Left ventricle myocardium inferior (tissue), 1 donor: ENCODE results near the gene NBEA. TPM values are rescaled to one million over a fixed set of nuclear protein-coding genes. Genes with fewer than 3 reads are reported as not detected.

Experiments used
- DNase-seq: peaks from one replicate; pipeline ENCODE4 v3.0.0-alpha.2; 2020
- H3K27ac ChIP-seq: fragments of 200-600 bp; replicated peaks from 2 replicates; pipeline ENCODE4 v1.8.0; 2021
- H3K27me3 ChIP-seq: fragments of 200-600 bp; 2 replicates; pipeline ENCODE4 v1.8.0; 2021; ENCODE audit warnings: low read depth
- H3K36me3 ChIP-seq: fragments of 200-600 bp; 2 replicates; pipeline ENCODE4 v1.8.0; 2021
- H3K4me1 ChIP-seq: fragments of 200-600 bp; 2 replicates; pipeline ENCODE4 v1.8.0; 2021
- H3K4me3 ChIP-seq: fragments of 200-600 bp; 2 replicates; pipeline ENCODE4 v1.8.0; 2021; ENCODE audit warnings: mild to moderate bottlenecking, moderate library complexity
- H3K9me3 ChIP-seq: fragments of 200-600 bp; replicated peaks from 2 replicates; pipeline ENCODE4 v1.8.0; 2021
- intact Hi-C: fragments of 100-400 bp; cut with micrococcal nuclease; formaldehyde crosslinking; loops from one replicate; pipeline ENCODE4 v1.11.0; 2022
- total RNA-seq: library from RNA; stranded (reverse); fragmentation: NEBNext Ultra II Directional; extraction: Animal tissue kit (Norgen Biotek cat#: 25700); gene quantifications from one replicate; pipeline ENCODE4 v1.2.1, GENCODE V29; 2021
- TF ChIP-seq, protein P1 (sequence below): fragments of 200-600 bp; IDR thresholded peaks from 2 replicates; pipeline ENCODE4 v1.8.0; 2021; ENCODE audit warnings: antibody characterized with exemption, mild to moderate bottlenecking, borderline replicate concordance
- donor health status: DM: no; HTN: yes; CAD: no; lungs with severe emphysema.

NBEA gene
- total RNA-seq, 1 donor from 2014 or later: 21.0 TPM

DNA sequence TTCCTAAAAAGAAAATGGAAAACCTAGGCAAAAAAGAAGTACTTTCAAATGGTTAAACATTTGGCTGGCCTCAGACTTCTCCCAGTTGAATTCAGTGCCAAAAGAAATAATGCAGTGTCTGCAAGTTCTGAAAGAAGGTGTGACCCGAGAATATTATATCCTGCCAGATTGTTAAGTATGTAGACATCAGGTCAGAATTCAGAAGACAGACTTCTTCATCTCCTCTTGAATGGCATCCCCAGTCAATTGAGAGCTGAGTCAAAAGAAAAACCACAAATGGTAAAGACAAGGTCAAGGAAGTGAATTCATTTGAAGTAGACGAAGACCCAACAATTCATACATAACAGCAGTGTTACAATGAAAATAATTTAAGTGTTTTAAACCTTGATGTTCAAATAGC lies 194.5 kb downstream of the NBEA start:
- H3K9me3 ChIP-seq: no peaks in the 10 kb centered on the region
- intact Hi-C loops: no loop called here
- TF ChIP-seq, protein P1, sequence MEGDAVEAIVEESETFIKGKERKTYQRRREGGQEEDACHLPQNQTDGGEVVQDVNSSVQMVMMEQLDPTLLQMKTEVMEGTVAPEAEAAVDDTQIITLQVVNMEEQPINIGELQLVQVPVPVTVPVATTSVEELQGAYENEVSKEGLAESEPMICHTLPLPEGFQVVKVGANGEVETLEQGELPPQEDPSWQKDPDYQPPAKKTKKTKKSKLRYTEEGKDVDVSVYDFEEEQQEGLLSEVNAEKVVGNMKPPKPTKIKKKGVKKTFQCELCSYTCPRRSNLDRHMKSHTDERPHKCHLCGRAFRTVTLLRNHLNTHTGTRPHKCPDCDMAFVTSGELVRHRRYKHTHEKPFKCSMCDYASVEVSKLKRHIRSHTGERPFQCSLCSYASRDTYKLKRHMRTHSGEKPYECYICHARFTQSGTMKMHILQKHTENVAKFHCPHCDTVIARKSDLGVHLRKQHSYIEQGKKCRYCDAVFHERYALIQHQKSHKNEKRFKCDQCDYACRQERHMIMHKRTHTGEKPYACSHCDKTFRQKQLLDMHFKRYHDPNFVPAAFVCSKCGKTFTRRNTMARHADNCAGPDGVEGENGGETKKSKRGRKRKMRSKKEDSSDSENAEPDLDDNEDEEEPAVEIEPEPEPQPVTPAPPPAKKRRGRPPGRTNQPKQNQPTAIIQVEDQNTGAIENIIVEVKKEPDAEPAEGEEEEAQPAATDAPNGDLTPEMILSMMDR: no peak
- no peak for DNase-seq
- no peak overlapping the region for H3K27ac ChIP-seq
- peaks cover 4% of the 10 kb centered on the region for H3K36me3 ChIP-seq
- H3K4me1 ChIP-seq: no peaks in the 10 kb centered on the region
- no peaks in the 10 kb centered on the region for H3K27me3 ChIP-seq
- H3K4me3 ChIP-seq: no peak overlapping the region

DNA sequence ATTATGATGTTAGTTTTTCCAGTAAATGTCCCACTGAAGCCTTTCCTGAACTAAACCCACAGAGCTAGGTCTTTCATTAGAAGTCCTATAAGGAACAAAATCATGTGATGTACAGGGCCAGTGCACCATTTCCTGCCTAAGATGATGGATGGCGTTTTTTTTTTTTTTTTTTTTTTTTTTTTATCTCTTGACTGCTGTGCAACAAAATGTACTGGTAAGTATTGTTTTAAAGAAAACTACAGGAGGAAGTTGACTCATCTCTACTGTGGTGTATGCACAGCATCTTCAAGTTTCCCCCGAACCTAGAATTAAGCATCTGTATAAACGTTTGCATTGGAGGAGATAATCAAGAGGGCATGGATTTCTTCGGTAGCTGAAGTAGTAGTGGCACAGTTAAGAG lies 197.5 kb downstream of the NBEA start:
- Histone ChIP-seq H3K27ac (no peak overlapping the region), H3K27me3 (no peaks in the 10 kb centered on the region), H3K4me1 (no peaks in the 10 kb centered on the region), H3K36me3 (peaks cover 7% of the 10 kb centered on the region), H3K9me3 (no peaks in the 10 kb centered on the region), H3K4me3 (no peak overlapping the region)
- intact Hi-C loops: no loop called here
- TF ChIP-seq, protein P1: no peak
- no peak for DNase-seq

- intact Hi-C loops: no loop called here
- no peak overlapping the region for H3K27ac ChIP-seq
- no peak overlapping the region for H3K4me3 ChIP-seq
- TF ChIP-seq, protein P1: no peak
- no peak for DNase-seq
- peaks cover 7% of the 10 kb centered on the region for H3K36me3 ChIP-seq
- H3K27me3 ChIP-seq: no peaks in the 10 kb centered on the region
- H3K4me1 ChIP-seq: no peaks in the 10 kb centered on the region
- H3K9me3 ChIP-seq: no peaks in the 10 kb centered on the region
These were observed 198.3 kb downstream of the NBEA start for GRCh38 chr13:35140321-35140720.

DNA sequence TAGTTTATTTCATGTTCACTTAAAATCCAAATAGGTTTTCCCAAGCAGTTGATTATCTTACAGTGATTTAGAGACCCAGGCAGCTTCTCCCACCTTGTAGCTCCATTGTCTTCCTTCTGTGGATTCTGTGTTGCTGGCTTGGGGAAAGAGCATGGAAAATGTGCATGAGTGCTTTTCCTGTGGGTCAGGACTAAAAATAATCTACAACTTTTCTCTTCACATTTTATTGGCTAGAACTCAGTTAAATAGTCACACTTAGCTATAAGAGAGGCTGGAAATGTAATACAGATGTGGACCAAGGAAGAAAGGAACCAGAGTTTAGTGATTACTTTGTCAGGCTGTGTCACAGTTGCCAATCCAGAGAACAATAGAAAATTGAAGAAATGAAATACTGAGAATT lies 198.8 kb downstream of the NBEA start:
- intact Hi-C loops: no loop called here
- DNase-seq: no peak
- H3K9me3 ChIP-seq: no peaks in the 10 kb centered on the region

GRCh38 chr13:35143123-35143522 lies 201.1 kb downstream of the NBEA start:
- DNase-seq: no peak
- no peak overlapping the region for H3K4me3 ChIP-seq
- H3K4me1 ChIP-seq: no peaks in the 10 kb centered on the region
- TF ChIP-seq, protein P1: no peak
- no peaks in the 10 kb centered on the region for H3K9me3 ChIP-seq
- no peak overlapping the region for H3K27ac ChIP-seq
- intact Hi-C loops: no loop called here
- peaks cover 7% of the 10 kb centered on the region for H3K36me3 ChIP-seq
- no peaks in the 10 kb centered on the region for H3K27me3 ChIP-seq

More for the DNA sequence above, 198.8 kb downstream of the NBEA start:
- Histone ChIP-seq H3K4me1 (no peaks in the 10 kb centered on the region), H3K4me3 (no peak overlapping the region), H3K36me3 (peaks cover 7% of the 10 kb centered on the region), H3K27me3 (no peaks in the 10 kb centered on the region), H3K27ac (no peak overlapping the region)
- TF ChIP-seq, protein P1: no peak
